ENCODE measurements around the gene GFRA1.

The GFRA1 gene

DNA sequence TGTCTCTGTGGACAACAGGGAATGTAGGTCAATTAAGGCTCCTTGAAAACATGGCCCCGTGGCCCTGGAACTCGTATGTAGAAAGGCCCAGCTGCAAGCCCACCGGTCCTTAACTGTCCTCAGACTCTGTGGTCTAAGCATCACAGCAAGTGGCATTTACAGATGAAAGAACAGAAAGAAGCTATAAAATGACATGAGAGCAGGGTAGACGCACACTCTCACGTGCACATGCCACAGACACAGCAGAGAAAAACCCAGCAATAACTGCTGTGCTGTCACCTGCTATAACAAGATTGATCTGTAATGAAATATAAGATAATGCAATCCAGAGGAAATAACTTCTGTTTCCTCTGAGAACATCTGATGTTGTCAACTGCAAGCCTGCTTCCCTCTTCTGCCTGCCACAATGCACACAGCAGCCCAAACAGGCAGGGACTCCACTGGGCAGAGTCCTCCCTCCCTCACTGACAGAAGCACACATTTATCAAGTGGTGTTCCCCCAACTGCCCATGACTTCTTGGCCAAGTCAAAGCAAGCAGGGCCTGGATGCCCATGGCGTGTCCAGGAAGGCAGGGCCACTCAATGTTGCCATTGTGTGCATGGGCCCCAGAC is 63.9 kb downstream of the GFRA1 start:
- no peaks in the 10 kb centered on the region for H3K36me3 ChIP-seq (ENCODE audit: control insufficient read depth, insufficient read depth, low read length)
- no peak overlapping the region for H3K4me2 ChIP-seq (ENCODE audit: low read length)
- no peak overlapping the region for H3K9ac ChIP-seq
- H3K4me1 ChIP-seq: no peaks in the 10 kb centered on the region
- TF ChIP-seq, protein P1, sequence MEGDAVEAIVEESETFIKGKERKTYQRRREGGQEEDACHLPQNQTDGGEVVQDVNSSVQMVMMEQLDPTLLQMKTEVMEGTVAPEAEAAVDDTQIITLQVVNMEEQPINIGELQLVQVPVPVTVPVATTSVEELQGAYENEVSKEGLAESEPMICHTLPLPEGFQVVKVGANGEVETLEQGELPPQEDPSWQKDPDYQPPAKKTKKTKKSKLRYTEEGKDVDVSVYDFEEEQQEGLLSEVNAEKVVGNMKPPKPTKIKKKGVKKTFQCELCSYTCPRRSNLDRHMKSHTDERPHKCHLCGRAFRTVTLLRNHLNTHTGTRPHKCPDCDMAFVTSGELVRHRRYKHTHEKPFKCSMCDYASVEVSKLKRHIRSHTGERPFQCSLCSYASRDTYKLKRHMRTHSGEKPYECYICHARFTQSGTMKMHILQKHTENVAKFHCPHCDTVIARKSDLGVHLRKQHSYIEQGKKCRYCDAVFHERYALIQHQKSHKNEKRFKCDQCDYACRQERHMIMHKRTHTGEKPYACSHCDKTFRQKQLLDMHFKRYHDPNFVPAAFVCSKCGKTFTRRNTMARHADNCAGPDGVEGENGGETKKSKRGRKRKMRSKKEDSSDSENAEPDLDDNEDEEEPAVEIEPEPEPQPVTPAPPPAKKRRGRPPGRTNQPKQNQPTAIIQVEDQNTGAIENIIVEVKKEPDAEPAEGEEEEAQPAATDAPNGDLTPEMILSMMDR (IDR thresholded peaks at IDR 0.05): no peak
- no peak overlapping the region for H3K27ac ChIP-seq
- no peaks in the 10 kb centered on the region for H3K27me3 ChIP-seq (ENCODE audit: control insufficient read depth, insufficient read depth, low read length)
- H3K79me2 ChIP-seq: no peaks in the 10 kb centered on the region
- H3K4me3 ChIP-seq (ENCODE audit: low read depth, low read length): no peak overlapping the region
- H3K9me3 ChIP-seq (ENCODE audit: control insufficient read depth, low read length): no peaks in the 10 kb centered on the region
- H2AFZ ChIP-seq: no peak overlapping the region

DNA sequence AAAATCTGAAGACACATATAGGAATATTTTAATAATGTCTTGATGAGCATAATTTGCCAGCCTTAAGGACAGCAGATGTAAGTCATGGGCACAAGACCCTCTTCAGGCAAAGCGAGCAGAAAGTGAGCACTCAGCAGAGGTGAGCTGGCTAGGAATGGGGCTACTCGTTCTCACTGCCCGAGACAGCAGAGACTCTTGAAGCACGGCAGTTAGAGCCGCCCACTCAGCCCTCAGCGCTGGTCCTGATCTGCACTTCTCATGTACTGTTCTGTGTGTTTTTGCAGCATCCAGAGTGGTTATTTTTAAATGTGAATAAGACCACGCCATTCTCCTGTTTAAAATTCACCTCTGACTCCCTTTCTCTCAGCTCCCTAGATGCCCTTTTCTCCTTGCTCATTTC is 65.3 kb downstream of the GFRA1 start:
- TF ChIP-seq, protein P1 (IDR thresholded peaks at IDR 0.05): no peak

DNA sequence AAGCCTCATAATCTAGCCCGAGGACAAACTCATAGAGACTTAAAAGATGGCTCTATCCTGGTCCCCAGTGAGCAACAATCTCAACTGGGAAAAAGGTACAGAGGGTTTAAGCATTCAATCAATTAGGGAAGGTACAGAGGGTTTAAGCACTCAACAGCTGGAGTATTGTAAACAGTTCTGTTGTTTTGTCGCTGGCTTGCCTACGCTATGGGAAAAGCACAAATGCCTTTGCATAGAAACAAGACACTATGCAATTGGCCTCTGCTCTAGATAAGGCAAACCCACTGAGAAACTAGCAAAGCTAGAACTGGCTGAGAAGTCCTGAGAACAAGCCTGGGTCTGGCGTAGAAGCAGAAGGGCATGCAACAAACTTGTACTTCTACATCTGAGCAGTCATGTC is 69.3 kb downstream of the GFRA1 start:
- H3K4me1 ChIP-seq: no peaks in the 10 kb centered on the region
- H3K4me2 ChIP-seq (ENCODE audit: low read length): no peak overlapping the region
- no peaks in the 10 kb centered on the region for H3K27me3 ChIP-seq (ENCODE audit: control insufficient read depth, insufficient read depth, low read length)
- H3K4me3 ChIP-seq (ENCODE audit: low read depth, low read length): no peak overlapping the region
- H3K27ac ChIP-seq: no peak overlapping the region
- no peaks in the 10 kb centered on the region for H3K36me3 ChIP-seq (ENCODE audit: control insufficient read depth, insufficient read depth, low read length)
- H3K9ac ChIP-seq: no peak overlapping the region
- no peaks in the 10 kb centered on the region for H3K9me3 ChIP-seq (ENCODE audit: control insufficient read depth, low read length)
- H3K79me2 ChIP-seq: no peaks in the 10 kb centered on the region
- TF ChIP-seq, protein P1 (IDR thresholded peaks at IDR 0.05): no peak
- no peak overlapping the region for H2AFZ ChIP-seq

More for the DNA sequence above, 65.3 kb downstream of the GFRA1 start:
- Histone ChIP-seq H2AFZ (no peak overlapping the region), H3K4me1 (no peaks in the 10 kb centered on the region), H3K27me3 (ENCODE audit: control insufficient read depth, insufficient read depth, low read length) (no peaks in the 10 kb centered on the region), H3K9ac (no peak overlapping the region), H3K27ac (no peak overlapping the region), H3K4me3 (ENCODE audit: low read depth, low read length) (no peak overlapping the region), H3K36me3 (ENCODE audit: control insufficient read depth, insufficient read depth, low read length) (no peaks in the 10 kb centered on the region), H3K79me2 (no peaks in the 10 kb centered on the region), H3K4me2 (ENCODE audit: low read length) (no peak overlapping the region), H3K9me3 (ENCODE audit: control insufficient read depth, low read length) (no peaks in the 10 kb centered on the region)

DNA sequence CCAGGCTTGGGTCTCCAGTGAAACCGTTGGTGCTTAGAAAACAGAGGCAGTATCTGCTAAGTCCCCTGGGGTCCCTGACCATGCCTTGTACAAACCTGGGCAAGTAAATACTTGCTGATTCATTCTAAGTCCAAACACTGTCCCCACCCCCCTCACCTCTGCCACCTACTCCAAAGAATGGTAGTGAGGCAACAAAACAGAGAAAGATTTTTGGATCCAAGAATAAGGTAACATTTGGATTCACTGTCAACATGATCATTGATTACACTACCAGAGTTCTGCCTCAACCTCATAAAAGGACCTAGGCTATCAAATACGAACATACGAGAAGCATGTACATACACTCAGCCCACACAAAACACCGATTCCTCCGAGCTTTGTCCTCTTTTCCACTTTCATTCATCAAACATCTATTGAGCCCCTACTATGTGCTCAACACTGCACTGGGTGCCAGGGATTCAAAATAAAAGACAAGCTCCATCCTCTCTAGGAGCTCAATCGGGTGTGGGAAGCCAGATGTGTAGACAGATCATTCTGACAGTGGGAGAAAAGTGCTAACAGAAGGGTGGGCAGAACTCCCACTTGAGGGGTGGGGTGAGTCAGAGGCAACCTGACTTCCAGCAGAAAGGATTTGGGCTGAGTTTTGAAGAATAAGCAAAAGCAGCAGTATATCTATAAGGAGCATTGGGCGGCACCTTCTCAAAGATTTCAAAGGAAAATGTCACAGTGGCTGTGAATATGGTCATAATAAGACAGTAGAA is 71.2 kb downstream of the GFRA1 start:
- H3K27ac ChIP-seq: no peak overlapping the region
- no peak overlapping the region for H3K4me2 ChIP-seq (ENCODE audit: low read length)
- no peaks in the 10 kb centered on the region for H3K9me3 ChIP-seq (ENCODE audit: control insufficient read depth, low read length)
- no peaks in the 10 kb centered on the region for H3K79me2 ChIP-seq
- no peak overlapping the region for H2AFZ ChIP-seq
- no peak overlapping the region for H3K9ac ChIP-seq
- H3K27me3 ChIP-seq (ENCODE audit: control insufficient read depth, insufficient read depth, low read length): no peaks in the 10 kb centered on the region
- H3K4me3 ChIP-seq (ENCODE audit: low read depth, low read length): no peak overlapping the region
- H3K36me3 ChIP-seq (ENCODE audit: control insufficient read depth, insufficient read depth, low read length): no peaks in the 10 kb centered on the region
- TF ChIP-seq, protein P1 (IDR thresholded peaks at IDR 0.05): no peak
- no peaks in the 10 kb centered on the region for H3K4me1 ChIP-seq
